ENCODE results near the gene C1QTNF6. TPM values are rescaled to one million over a fixed set of nuclear protein-coding genes. Genes with fewer than 3 reads are reported as not detected.

C1QTNF6 gene
- total RNA-seq, 2 experiments from 2014 or later, result 7.3 to 19.6 TPM

GRCh38 chr22:37224757-37225420 is 36.8 kb upstream of the C1QTNF6 start:
- Histone ChIP-seq H3K4me3 (ENCODE audit: low read depth, low read length, poor library complexity, severe bottlenecking) (no peak overlapping the region), H3K9me2 (ENCODE audit: insufficient read depth, low read length) (no peaks in the 10 kb centered on the region), H2AFZ (ENCODE audit: low read length) (no peak overlapping the region), H3K4me2 (ENCODE audit: low read length) (no peak overlapping the region), H3K9me3 (ENCODE audit: low read length) (0 out of 2 replicates have a peak, but pooled peaks cover 4% of the 10 kb centered on the region), H3K27ac (ENCODE audit: low read depth, low read length, poor library complexity, severe bottlenecking) (peak overlapping the region; percentile 39), H3K36me3 (ENCODE audit: insufficient read depth, low read length) (peaks cover 80% of the 10 kb centered on the region), H3K4me1 (ENCODE audit: insufficient read depth, low read length, poor library complexity, severe bottlenecking) (peaks cover 66% of the 10 kb centered on the region), H3K79me2 (ENCODE audit: insufficient read depth, low read depth, low read length) (no peaks in the 10 kb centered on the region; the same call in 1 of the 2 replicates), H4K20me1 (ENCODE audit: insufficient read depth, low read length) (no peaks in the 10 kb centered on the region)
- DNase-seq (ENCODE audit: low spot score), result no peak
- intact Hi-C loops (cut with micrococcal nuclease; ENCODE audit: unreplicated experiment), result no loop called here
- TF ChIP-seq EZH2phosphoT487 (IDR thresholded peaks at IDR 0.05; ENCODE audit: borderline replicate concordance, low read depth, low read length) (no peak), CTCF (conservative IDR thresholded peaks at IDR 0.05; ENCODE audit: low read length) (no peak)
- POLR2A ChIA-PET, result no interaction called here
- CTCF ChIA-PET (ENCODE audit: unreplicated experiment), result interaction anchor here (1.4 kb wide), 1 partner anchor 25 kb away, joined by 4 read pairs; no protein-coding TSS in a partner anchor
- no TSS peak for BruUV-seq (replicated peaks)

- Histone ChIP-seq H2AFZ (ENCODE audit: low read length) (no peak overlapping the region), H3K36me3 (ENCODE audit: insufficient read depth, low read length) (peaks cover 71% of the 10 kb centered on the region), H3K4me3 (ENCODE audit: low read depth, low read length, poor library complexity, severe bottlenecking) (no peak overlapping the region), H3K9me2 (ENCODE audit: insufficient read depth, low read length) (no peaks in the 10 kb centered on the region), H3K27ac (ENCODE audit: low read depth, low read length, poor library complexity, severe bottlenecking) (peak overlapping the region; percentile 32), H4K20me1 (ENCODE audit: insufficient read depth, low read length) (no peaks in the 10 kb centered on the region), H3K9me3 (ENCODE audit: low read length) (0 out of 2 replicates have a peak, but pooled peaks cover 4% of the 10 kb centered on the region), H3K79me2 (ENCODE audit: insufficient read depth, low read depth, low read length) (no peaks in the 10 kb centered on the region; the same call in 1 of the 2 replicates), H3K4me1 (ENCODE audit: insufficient read depth, low read length, poor library complexity, severe bottlenecking) (peaks cover 66% of the 10 kb centered on the region), H3K4me2 (ENCODE audit: low read length) (no peak overlapping the region)
- BruUV-seq (replicated peaks), result no TSS peak
- DNase-seq (ENCODE audit: low spot score), result no peak
- TF ChIP-seq EZH2phosphoT487 (IDR thresholded peaks at IDR 0.05; ENCODE audit: borderline replicate concordance, low read depth, low read length) (no peak), CTCF (conservative IDR thresholded peaks at IDR 0.05; ENCODE audit: low read length) (no peak)
- intact Hi-C loops (cut with micrococcal nuclease; ENCODE audit: unreplicated experiment), result no loop called here
- CTCF ChIA-PET (ENCODE audit: unreplicated experiment), result interaction anchor here (1.4 kb wide), 1 partner anchor 25 kb away, joined by 4 read pairs; no protein-coding TSS in a partner anchor
- POLR2A ChIA-PET, result interaction anchor here (0.6 to 0.7 kb wide), 2 partner anchors 18 to 696 kb away, joined by 3 read pairs; no protein-coding TSS in a partner anchor
Measured at GRCh38 chr22:37223965-37224551, 36.0 kb upstream of the C1QTNF6 start.
